ENCODE measurements around the gene ADAMTS2.

The ADAMTS2 gene

DNA sequence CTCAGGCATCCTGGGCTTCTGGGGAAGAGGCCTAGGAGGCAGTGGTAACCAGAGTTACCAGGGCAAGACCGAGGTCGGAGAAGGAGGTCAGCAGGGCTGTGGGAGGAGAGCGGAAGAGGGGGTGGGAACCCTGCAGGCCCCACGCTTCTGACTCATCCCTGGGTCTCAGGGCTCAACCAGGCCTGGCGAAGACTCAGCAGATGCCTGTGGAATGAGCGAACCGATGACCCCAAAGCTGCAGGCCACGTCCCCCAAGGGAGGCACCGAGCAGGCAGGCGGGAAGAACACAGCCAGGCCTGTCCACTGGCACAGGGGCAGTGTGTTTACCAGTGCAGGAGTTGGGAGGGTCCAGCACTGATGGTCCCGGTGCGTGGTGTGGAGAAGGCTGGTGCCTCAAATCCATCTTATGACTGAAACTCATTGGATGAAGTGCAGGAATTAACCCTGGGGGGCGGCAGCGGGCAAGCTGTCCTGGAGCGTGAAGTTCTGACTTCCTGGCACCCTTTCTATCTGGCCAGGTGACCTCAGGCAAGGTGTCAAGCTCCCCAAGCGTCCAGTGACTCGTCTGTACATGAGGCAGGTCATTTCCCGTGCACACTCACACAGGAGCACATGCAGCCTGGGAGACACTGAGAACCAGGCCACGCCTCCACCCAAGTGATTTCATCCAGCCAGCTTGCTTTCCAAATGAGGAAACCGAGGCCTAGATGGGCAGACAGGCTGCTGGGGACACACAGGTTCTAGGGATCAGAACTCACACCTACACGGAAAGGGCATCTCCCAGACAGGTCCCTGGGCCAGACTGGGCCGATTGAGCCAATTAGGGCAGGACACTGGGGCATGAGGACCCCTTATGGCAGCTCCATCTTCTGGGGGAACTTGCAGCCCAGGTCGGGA, 69.1 kb downstream of the ADAMTS2 start:
- ATAC-seq: no peak

GRCh38 chr5:179275381-179275878, 69.8 kb downstream of the ADAMTS2 start:
- no peak for ATAC-seq

DNA sequence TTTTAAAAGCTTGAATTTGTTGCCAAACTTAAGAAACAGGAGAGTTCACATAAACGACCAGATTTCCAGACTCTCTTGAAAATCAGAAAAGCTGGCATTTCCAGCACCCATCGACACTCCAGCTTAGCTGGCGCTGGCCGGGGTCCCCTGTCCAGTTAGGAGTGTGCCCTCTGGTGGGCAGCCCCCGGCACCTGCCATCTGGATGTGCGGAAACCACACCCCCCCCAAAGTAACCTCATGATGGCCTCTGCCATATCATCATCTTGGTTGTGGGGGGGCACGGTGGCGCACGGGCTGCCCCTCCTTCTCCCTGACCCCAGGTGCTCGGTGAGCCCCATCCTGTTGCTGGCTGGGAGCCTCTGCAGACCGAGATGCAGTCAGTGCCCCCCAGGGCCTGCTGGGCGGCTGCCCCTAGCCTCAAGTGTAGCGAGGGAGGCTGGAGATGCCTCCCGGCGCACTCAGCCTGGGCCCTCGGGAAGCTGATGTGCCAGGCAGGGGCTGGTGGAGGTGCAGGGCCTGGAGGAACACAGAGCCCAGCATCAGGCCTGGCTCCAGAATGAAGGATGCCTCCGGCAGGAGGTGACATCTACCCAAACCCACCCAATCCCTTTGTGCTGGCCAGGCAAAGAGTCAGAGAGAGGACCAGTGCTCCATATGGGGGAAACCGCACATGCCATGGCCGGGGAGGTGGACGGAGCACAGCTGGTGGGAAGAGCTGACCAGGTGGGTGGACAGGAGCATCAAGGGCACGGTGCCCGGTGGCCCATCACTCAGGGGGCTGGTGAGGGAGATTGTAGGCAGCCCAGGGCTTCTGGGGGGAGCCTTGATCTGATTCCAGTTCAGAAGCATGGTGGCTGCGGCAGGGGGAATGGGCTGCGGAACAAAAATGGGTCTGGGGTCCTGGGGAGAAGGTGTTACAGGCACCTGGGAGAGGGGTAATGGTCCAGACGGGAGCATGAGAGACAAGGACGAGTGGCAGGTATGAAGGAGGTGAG, 70.6 kb downstream of the ADAMTS2 start:
- ATAC-seq: no peak

GRCh38 chr5:179273441-179274145, 71.7 kb downstream of the ADAMTS2 start:
- ATAC-seq: no peak

- no peak for ATAC-seq
These were observed 72.2 kb downstream of the ADAMTS2 start for GRCh38 chr5:179273073-179273435.

DNA sequence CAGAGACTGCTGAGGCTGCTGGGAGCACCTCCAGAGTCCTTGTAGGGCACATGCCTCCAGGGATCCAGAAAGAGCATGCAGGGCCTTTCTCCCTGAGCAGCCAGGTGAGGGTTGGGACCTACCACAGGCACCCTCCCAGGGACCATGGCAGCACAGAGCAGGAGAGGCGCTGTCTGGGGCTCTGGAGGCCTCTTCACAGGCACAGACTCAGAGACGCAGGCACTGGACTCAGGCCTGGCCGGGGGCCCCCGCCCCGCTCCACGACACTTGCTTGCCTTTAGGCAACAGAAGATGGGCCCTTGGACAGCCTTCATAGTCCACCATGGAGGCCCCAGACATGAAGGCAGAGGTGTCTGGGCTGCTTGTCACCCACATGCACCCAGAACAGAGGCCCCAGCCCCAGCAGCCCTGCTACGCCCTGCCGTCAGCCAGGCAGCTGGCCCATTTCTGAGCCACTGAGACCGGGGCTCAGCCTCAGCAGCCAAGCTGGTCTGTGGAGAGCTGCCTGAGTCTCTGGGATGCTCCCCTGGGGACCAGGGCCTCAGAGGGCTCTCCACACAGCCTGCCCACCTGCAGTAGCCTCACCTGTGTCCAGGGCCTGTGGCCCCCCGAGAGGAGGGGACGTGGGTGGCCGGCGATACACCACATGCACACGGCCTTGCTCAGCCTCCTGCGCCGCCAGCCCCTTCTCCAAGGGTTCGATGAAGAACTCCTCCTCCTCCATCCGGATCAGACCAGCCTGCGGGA, 72.8 kb downstream of the ADAMTS2 start:
- ATAC-seq: no peak

GRCh38 chr5:179271821-179272325, 73.4 kb downstream of the ADAMTS2 start:
- ATAC-seq: no peak

- ATAC-seq: no peak
These were observed 73.9 kb downstream of the ADAMTS2 start for GRCh38 chr5:179271428-179271734.

- no peak for ATAC-seq
These were observed 74.5 kb downstream of the ADAMTS2 start for GRCh38 chr5:179270581-179271427.

GRCh38 chr5:179269781-179270543, 75.3 kb downstream of the ADAMTS2 start:
- no peak for ATAC-seq

- ATAC-seq: no peak
These were observed 76.1 kb downstream of the ADAMTS2 start for GRCh38 chr5:179268966-179269693.

GRCh38 chr5:179268399-179268952, 76.8 kb downstream of the ADAMTS2 start:
- ATAC-seq: no peak

DNA sequence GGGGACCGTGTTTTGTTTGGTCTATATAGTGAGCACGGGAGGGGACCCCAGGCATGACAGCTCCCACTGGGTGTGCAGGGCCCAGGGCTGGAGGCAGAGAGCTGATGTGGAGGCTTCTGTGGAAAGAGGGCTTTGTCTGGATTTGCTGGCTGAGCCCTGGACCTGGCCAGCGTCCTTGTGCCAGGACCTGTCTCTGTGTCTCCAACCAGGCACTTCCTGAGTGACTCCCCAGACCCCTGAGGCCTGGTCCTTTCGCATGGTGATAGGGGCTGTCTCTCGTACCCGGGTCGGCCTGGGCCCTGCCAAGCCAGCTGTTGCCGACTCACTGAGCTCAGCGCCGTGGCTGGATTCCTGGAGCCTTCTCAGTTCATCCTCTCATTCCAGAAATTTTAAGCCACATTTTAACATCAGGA, 77.6 kb downstream of the ADAMTS2 start:
- no peak for ATAC-seq

DNA sequence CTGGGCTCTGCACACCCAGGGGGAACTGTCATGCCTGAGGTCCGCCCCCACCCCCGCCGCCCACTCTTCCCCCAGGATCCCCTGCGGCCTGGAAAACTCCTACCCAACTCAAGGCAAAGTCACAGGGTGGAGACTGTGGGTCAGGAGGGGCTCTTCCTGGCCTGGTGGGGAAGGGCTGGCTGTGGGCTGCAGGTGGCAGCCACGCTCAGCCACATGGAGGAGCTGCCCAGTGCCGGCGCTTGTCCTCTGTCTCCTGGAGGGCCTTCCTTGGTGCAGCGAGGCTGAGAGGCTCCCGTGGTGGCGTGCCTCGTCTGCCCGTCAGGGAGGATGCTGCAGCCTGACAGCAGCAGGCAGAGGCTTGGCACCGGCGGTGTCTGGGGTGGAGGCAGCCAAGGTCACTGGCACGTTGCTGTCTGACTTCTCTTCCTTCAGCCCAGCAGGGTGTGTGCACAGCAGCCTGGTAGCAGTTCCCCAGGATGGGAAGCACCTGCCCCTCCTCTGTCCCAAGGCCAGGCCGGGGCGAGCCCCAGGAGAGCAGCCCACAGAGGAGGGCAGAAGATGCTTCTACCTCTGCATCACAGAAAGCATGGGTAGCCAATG, 78.1 kb downstream of the ADAMTS2 start:
- ATAC-seq: no peak

DNA sequence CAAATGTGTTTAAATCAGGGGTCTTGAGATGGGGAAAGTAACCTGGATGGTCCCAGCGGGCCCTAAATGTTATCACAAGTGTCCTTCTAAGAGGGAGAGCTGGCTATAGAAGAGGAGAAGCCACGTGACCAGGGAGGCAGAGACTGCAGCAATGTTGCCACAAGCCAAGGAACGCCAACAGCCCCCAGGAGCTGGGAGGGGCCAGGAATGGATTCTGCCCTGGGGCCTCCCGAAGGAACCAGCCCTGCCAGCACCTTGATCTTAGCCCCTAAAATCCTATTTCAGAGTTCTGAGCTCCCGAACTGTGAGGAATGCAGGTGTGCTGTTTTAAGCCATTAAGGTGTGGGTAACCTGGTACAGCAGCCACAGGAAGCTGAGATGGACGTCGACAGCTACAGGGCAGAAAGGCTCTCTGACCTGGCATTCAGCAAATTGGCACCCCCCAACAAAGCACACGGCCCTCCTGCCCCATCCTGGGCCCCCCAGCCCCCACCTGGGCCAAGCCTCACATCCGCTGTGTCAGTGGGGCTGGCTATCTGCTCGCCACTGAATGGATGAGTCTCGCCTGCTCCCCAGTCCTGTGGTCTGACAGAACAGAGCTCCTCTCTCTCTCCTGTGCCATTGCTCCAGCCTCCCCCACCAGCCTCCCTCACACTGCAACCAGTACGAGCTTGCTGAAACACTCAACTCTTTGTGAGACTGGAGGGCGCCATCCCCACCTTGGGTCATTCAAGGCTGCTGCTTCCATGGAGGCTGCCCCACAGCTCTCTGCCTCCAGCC, 78.8 kb downstream of the ADAMTS2 start:
- ATAC-seq: no peak

GRCh38 chr5:179265514-179266290, 79.6 kb downstream of the ADAMTS2 start:
- ATAC-seq: no peak
